ENCODE results near the gene VAMP7.

VAMP7 gene

GRCh38 chrX:155959018-155959587 is 78.0 kb downstream of the VAMP7 start:
- H3K36me3 ChIP-seq = no peaks in the 10 kb centered on the region
- no peak overlapping the region for H3K27ac ChIP-seq
- H3K4me3 ChIP-seq (ENCODE audit: low read depth in 1 of 2, low read length in 1 of 2) = no peak overlapping the region
- no peaks in the 10 kb centered on the region for H3K9me3 ChIP-seq
- TF ChIP-seq CTCF (IDR thresholded peaks at IDR 0.05) = no peak
- no peaks in the 10 kb centered on the region for H3K27me3 ChIP-seq
- no peaks in the 10 kb centered on the region for H3K4me1 ChIP-seq (ENCODE audit: control insufficient read depth in 1 of 2, insufficient read depth in 1 of 2, low read depth in 1 of 2, low read length in 1 of 2)

GRCh38 chrX:155962906-155963305 is 81.8 kb downstream of the VAMP7 start:
- Histone ChIP-seq H3K36me3 (no peaks in the 10 kb centered on the region), H3K4me1 (ENCODE audit: control insufficient read depth in 1 of 2, insufficient read depth in 1 of 2, low read depth in 1 of 2, low read length in 1 of 2) (no peaks in the 10 kb centered on the region), H3K9me3 (no peaks in the 10 kb centered on the region), H3K27me3 (peaks cover 7% of the 10 kb centered on the region), H3K4me3 (ENCODE audit: low read depth in 1 of 2, low read length in 1 of 2) (no peak overlapping the region), H3K27ac (no peak overlapping the region)
- TF ChIP-seq CTCF (IDR thresholded peaks at IDR 0.05) = no peak

- Histone ChIP-seq H3K27ac (no peak overlapping the region), H3K36me3 (no peaks in the 10 kb centered on the region), H3K27me3 (peaks cover 7% of the 10 kb centered on the region), H3K4me3 (ENCODE audit: low read depth in 1 of 2, low read length in 1 of 2) (no peak overlapping the region), H3K4me1 (ENCODE audit: control insufficient read depth in 1 of 2, insufficient read depth in 1 of 2, low read depth in 1 of 2, low read length in 1 of 2) (no peaks in the 10 kb centered on the region), H3K9me3 (no peaks in the 10 kb centered on the region)
- TF ChIP-seq CTCF (IDR thresholded peaks at IDR 0.05) = no peak
Observed at GRCh38 chrX:155966876-155967275, 85.7 kb downstream of the VAMP7 start.

- Histone ChIP-seq H3K27me3 (peaks cover 7% of the 10 kb centered on the region), H3K27ac (no peak overlapping the region), H3K9me3 (no peaks in the 10 kb centered on the region), H3K4me3 (ENCODE audit: low read depth in 1 of 2, low read length in 1 of 2) (no peak overlapping the region), H3K36me3 (no peaks in the 10 kb centered on the region), H3K4me1 (ENCODE audit: control insufficient read depth in 1 of 2, insufficient read depth in 1 of 2, low read depth in 1 of 2, low read length in 1 of 2) (no peaks in the 10 kb centered on the region)
- TF ChIP-seq CTCF (IDR thresholded peaks at IDR 0.05) = no peak
Observed at GRCh38 chrX:155967653-155968325, 86.6 kb downstream of the VAMP7 start.

GRCh38 chrX:155968326-155968661 is 87.1 kb downstream of the VAMP7 start:
- Histone ChIP-seq H3K4me1 (ENCODE audit: control insufficient read depth in 1 of 2, insufficient read depth in 1 of 2, low read depth in 1 of 2, low read length in 1 of 2) (no peaks in the 10 kb centered on the region), H3K9me3 (no peaks in the 10 kb centered on the region), H3K27ac (no peak overlapping the region), H3K4me3 (ENCODE audit: low read depth in 1 of 2, low read length in 1 of 2) (no peak overlapping the region), H3K36me3 (no peaks in the 10 kb centered on the region), H3K27me3 (peaks cover 7% of the 10 kb centered on the region)
- TF ChIP-seq CTCF (IDR thresholded peaks at IDR 0.05) = no peak

All from neutrophil (primary cell).